Measurements from ENCODE around the gene VHLL. TPM values are rescaled to one million over a fixed set of nuclear protein-coding genes. Genes with fewer than 3 reads are reported as not detected.

The VHLL gene
- total RNA-seq, 4 donors from 2014 or later = not detected

- no peak for DNase-seq
- Histone ChIP-seq H3K4me3 (no peak overlapping the region), H3K9me3 (no peaks in the 10 kb centered on the region), H3K27me3 (no peaks in the 10 kb centered on the region), H3K36me3 (peaks cover 0 to 76% (median 31%) of the 10 kb centered on the region in 4 donors), H3K27ac (no peak overlapping the region), H3K4me1 (no peaks in the 10 kb centered on the region)
- in situ Hi-C loops (cut with MboI; ENCODE audit: low pct_ligation_motif_present in 1 of 4, low pct_unique_long_range_greater_than_20kb in 1 of 4, low sequenced_read_pairs in 3 of 4) = no loop called here
- 94 to 100% methylated on average over 2 to 3 of the region's 3 CpGs for WGBS, 2 donors (ENCODE audit: low coverage in 1 of 2)
- TF ChIP-seq CTCF (IDR thresholded peaks at IDR 0.05) (no peak), POLR2A (IDR thresholded peaks at IDR 0.05) (no peak), EP300 (IDR thresholded peaks at IDR 0.05; ENCODE audit: low read depth) (no peak), POLR2AphosphoS5 (IDR thresholded peaks at IDR 0.05) (no peak)
- intact Hi-C loops (cut with DNase I; ENCODE audit: low total_unique reads) = no loop called here
Observed at GRCh38 chr1:156259805-156260204, 39.3 kb downstream of the VHLL start.

DNA sequence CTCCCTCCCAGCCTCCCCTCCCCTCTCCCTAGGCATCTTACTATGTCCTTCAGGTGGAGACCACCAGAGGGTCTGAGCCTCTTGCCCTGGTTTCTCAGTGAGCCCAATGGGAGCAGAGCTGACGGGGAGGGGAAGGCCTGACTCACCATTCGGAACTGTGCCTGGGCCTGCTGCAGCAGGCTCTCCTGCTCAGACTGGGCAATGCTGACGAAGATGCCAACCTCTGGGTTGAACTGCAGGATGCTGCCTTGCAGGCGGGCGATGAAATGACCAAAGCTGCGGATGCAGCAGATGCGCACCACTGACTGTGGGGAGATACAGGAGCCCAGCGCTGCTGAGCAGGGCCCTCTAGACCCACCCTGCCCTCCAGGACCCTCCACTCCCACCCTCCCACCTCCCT is 40.2 kb downstream of the VHLL start:
- in situ Hi-C loops (cut with MboI; ENCODE audit: low pct_ligation_motif_present in 1 of 4, low pct_unique_long_range_greater_than_20kb in 1 of 4, low sequenced_read_pairs in 3 of 4) = no loop called here
- no peak overlapping the region for H3K4me3 ChIP-seq
- no peak for TF ChIP-seq POLR2A (IDR thresholded peaks at IDR 0.05)
- no peak for TF ChIP-seq EP300 (IDR thresholded peaks at IDR 0.05; ENCODE audit: low read depth)
- TF ChIP-seq CTCF (IDR thresholded peaks at IDR 0.05) = no peak
- TF ChIP-seq POLR2AphosphoS5 (IDR thresholded peaks at IDR 0.05) = no peak
- no peaks in the 10 kb centered on the region for H3K27me3 ChIP-seq
- intact Hi-C loops (cut with DNase I; ENCODE audit: low total_unique reads) = no loop called here
- no peak overlapping the region for H3K27ac ChIP-seq
- no peak for DNase-seq
- no peaks in the 10 kb centered on the region for H3K9me3 ChIP-seq
- H3K36me3 ChIP-seq = peaks cover 0 to 73% (median 32%) of the 10 kb centered on the region in 4 donors
- H3K4me1 ChIP-seq = no peaks in the 10 kb centered on the region
- 97% methylated on average over 8 of the region's 8 CpGs; no CpG with 5 or more reads in 1 of the 2 donors for WGBS, 2 donors (ENCODE audit: low coverage in 1 of 2)

DNA sequence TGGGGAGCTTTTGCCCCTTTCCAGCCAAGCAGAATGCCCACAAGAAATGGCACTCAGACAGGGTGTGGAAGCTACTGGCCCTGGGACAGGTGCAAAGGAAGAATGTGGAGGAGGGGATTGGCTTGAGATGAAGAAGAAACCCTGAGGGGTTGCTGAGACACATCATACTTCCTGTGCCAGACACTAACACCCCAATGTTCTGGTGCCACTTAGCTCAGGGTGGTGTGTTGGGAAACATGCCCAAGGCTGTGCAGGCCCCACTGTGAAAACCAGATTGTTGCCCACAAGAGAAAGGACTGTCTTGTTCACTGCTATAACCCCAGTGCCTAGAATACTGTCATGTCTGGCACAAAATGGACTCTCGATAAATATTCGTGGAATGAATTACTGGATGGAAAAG is 41.4 kb downstream of the VHLL start:
- TF ChIP-seq POLR2A (IDR thresholded peaks at IDR 0.05) (no peak), EP300 (IDR thresholded peaks at IDR 0.05; ENCODE audit: low read depth) (no peak), CTCF (IDR thresholded peaks at IDR 0.05) (no peak)
- intact Hi-C loops (cut with DNase I; ENCODE audit: low total_unique reads) = no loop called here
- H3K4me1 ChIP-seq = no peaks in the 10 kb centered on the region
- H3K27me3 ChIP-seq = no peaks in the 10 kb centered on the region
- in situ Hi-C loops (cut with MboI; ENCODE audit: low pct_ligation_motif_present in 1 of 4, low pct_unique_long_range_greater_than_20kb in 1 of 4, low sequenced_read_pairs in 3 of 4) = no loop called here
- WGBS, 2 donors (ENCODE audit: low coverage in 1 of 2) = 83 to 86% methylated on average over 1 to 2 of the region's 2 CpGs
- H3K36me3 ChIP-seq = peaks cover 0 to 71% (median 33%) of the 10 kb centered on the region in 4 donors
- no peak for DNase-seq
- H3K4me3 ChIP-seq = no peak overlapping the region
- no peaks in the 10 kb centered on the region for H3K9me3 ChIP-seq
- H3K27ac ChIP-seq = no peak overlapping the region

DNA sequence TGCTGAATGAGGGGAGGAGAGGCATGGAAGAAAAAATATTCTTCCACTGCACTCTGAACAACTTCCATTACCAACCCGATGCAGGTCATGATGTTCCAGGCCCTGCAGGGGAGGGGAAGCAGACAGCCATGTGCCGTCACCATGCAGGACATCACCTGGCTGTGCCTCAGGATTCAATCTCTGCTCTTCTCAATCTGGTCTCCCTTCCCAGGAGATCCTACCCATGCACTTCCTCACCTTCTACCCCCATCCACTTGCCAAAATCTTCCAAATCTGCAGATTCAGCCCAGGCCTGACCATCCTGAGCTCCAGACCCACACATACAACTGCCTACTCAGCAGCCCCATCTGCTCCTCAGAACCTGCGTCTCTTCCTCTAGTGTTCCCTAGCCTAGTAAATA is 45.5 kb downstream of the VHLL start:
- peaks cover 0 to 61% (median 30%) of the 10 kb centered on the region in 4 donors for H3K36me3 ChIP-seq
- H3K27me3 ChIP-seq = no peaks in the 10 kb centered on the region
- no peak for TF ChIP-seq POLR2A (IDR thresholded peaks at IDR 0.05)
- no peak for TF ChIP-seq POLR2AphosphoS5 (IDR thresholded peaks at IDR 0.05)
- TF ChIP-seq CTCF (IDR thresholded peaks at IDR 0.05) = no peak
- no peak for TF ChIP-seq EP300 (IDR thresholded peaks at IDR 0.05; ENCODE audit: low read depth)
- H3K4me1 ChIP-seq = no peaks in the 10 kb centered on the region
- H3K4me3 ChIP-seq = no peak overlapping the region
- H3K9me3 ChIP-seq = no peaks in the 10 kb centered on the region
- intact Hi-C loops (cut with DNase I; ENCODE audit: low total_unique reads) (no loop called here), in situ Hi-C loops (cut with MboI; ENCODE audit: low pct_ligation_motif_present in 1 of 4, low pct_unique_long_range_greater_than_20kb in 1 of 4, low sequenced_read_pairs in 3 of 4) (no loop called here)
- WGBS, 2 donors (ENCODE audit: low coverage in 1 of 2) = 94% methylated on average over 3 of the region's 3 CpGs; no CpG with 5 or more reads in 1 of the 2 donors
- no peak for DNase-seq
- no peak overlapping the region for H3K27ac ChIP-seq
